NT2/D1 (cell line): Measurements from ENCODE around the gene NPHP1.

Source experiments
- SUZ12 ChIP-seq: IDR thresholded peaks from 2 replicates; pipeline ENCODE4 v1.6.1; 2011; ENCODE audit not compliant: insufficient read length, insufficient read depth; ENCODE audit errors: extremely low read depth
- YY1 ChIP-seq: IDR thresholded peaks from 2 replicates; pipeline ENCODE4 v1.6.1; 2011; ENCODE audit not compliant: insufficient read length, insufficient read depth
- ZNF274 ChIP-seq: IDR thresholded peaks from 2 replicates; pipeline ENCODE4 v1.6.1; 2011; ENCODE audit warnings: mild to moderate bottlenecking, low read depth, low read length

GRCh38 chr2:110113961-110114591, 90.7 kb downstream of the NPHP1 start:
- TF ChIP-seq YY1 = no peak
- TF ChIP-seq ZNF274 = no peak
- no peak for TF ChIP-seq SUZ12
